Stimulated activated CD4-positive, alpha-beta T cell treated with anti-CD3 and anti-CD28 coated beads, Interleukin-1b, Interleukin-23, amount 100 ng/mL, for 24 hours (primary cell): ENCODE measurements around the gene NFE2L3.
"Not testable (repeated sequence)": the region's sequence is repeated elsewhere in the genome, so short reads cannot be mapped to it uniquely, and the experiment has no call there.

Source experiments
- DNase-seq, 4 experiments: peaks; one replicate each; pipeline ENCODE4 v3.0.0-alpha.2; 2020; ENCODE audit warnings: low read depth in 4 of 4, low spot score in 1 of 4

Gene NFE2L3

DNA sequence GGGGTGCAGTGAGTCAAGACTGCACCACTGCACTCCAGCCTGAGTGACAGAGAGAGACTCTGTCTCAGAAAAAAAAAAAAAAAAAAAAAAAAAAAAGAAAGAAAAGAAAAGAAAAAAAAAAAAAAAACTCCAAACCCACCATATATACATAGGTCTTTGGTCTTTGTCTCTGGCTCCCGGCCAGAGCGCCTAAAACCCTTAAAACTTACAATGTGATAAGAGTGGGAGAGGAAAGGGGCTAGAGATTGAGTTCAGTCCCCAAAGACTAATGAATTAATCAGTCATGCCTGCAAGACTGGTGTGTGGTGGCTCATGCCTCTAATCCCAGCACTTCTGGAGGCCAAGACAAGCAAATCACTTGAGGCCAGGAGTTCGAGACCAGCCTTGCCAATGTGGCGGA is 6.8 kb upstream of the NFE2L3 start:
- DNase-seq: no peak

DNA sequence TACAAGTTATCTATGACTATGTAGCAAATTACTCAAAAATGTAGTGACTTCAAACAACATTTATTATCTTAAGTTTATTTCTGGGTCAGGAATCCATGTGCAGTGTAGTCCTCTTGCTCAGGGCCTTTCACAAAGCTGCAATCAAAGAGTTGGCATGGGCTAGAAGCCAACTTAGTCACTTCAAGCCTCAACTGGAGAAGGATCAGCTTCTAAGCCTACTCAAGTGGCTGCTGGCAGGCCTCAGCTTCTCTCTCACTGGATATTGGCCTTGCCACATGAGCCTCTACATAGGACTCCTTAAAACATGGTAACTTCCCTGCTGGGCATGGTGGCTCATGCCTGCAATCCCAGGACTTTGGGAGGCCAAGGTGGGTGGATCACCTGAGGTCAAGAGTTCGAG is 5.0 kb upstream of the NFE2L3 start:
- DNase-seq: no peak

DNA sequence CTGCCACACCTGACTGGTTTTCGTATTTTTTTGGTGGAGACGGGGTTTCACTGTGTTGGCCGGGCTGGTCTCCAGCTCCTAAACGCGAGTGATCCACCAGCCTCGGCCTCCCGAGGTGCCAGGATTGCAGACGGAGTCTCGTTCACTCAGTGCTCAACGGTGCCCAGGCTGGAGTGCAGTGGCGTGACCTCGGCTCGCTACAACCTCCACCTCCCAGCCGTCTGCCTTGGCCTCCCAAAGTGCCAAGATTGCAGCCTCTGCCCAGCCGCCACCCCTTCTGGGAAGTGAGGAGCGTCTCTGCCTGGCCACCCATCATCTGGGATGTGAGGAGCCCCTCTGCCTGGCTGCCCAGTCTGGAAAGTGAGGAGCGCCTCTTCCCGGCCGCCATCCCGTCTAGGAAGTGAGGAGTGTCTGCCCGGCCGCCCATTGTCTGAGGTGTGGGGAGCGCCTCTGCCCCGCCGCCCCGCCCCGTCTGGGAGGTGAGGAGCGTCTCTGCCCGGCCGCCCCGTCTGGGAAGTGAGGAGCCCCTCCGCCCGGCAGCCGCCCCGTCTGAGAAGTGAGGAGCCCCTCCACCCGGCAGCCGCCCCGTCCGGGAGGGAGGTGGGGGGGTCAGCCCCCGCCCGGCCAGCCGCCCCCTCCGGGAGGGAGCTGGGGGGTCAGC is 4.2 kb upstream of the NFE2L3 start:
- DNase-seq: not testable (repeated sequence)

GRCh38 chr7:26148307-26148700 is 3.7 kb upstream of the NFE2L3 start:
- DNase-seq: not testable (repeated sequence)

DNA sequence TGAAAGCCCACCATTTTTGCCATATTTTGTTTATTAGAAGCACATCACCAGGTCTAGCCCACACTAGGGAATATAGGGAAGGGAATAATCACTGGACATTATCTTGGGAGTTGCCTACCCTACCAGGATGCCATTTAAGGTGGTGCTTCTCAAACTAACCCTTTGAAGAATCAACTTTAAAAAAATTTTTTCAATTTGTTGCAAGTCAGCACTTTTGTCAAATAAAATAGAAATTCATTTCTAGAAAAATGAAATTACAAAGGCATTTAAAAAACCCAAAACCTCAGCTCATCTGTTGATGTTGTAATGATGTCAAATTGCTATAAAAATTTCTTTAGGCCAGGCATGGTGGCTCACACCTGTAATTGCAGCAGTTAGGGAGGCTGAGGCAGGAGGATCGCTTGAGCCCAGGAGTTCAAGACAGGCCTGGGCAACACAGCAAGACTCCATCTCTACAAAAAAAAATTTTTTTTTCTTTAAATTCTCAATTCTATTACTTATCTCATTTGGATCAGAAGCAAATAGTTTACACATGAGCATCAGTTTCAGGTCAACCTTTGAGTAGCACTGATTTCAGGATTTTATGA is 2.5 kb upstream of the NFE2L3 start:
- DNase-seq: no peak

- DNase-seq: no peak
Measured at GRCh38 chr7:26151096-26151495, 902 bp upstream of the NFE2L3 start.

- no peak for DNase-seq
Measured at GRCh38 chr7:26151650-26151952, 397 bp upstream of the NFE2L3 start.

DNA sequence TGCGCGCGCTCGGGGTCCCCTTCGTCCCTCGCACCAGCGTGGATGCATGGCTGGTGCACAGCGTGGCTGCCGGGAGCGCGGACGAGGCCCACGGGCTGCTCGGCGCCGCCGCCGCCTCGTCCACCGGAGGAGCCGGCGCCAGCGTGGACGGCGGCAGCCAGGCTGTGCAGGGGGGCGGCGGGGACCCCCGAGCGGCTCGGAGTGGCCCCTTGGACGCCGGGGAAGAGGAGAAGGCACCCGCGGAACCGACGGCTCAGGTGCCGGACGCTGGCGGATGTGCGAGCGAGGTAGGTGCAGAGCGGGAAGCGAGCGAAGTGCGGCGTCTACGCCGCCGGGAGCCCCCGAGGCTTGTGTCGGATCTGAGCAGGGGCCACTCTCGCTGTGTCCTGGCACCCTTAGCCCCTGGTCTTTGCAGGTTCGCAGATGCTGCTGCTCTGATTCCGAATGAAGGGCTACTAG is 813 bp downstream of the NFE2L3 start:
- DNase-seq: peak in 1 of 4 experiments; percentile 29

GRCh38 chr7:26153241-26153822 is 1.3 kb downstream of the NFE2L3 start:
- DNase-seq: peak in 1 of 4 experiments; percentile 37

DNA sequence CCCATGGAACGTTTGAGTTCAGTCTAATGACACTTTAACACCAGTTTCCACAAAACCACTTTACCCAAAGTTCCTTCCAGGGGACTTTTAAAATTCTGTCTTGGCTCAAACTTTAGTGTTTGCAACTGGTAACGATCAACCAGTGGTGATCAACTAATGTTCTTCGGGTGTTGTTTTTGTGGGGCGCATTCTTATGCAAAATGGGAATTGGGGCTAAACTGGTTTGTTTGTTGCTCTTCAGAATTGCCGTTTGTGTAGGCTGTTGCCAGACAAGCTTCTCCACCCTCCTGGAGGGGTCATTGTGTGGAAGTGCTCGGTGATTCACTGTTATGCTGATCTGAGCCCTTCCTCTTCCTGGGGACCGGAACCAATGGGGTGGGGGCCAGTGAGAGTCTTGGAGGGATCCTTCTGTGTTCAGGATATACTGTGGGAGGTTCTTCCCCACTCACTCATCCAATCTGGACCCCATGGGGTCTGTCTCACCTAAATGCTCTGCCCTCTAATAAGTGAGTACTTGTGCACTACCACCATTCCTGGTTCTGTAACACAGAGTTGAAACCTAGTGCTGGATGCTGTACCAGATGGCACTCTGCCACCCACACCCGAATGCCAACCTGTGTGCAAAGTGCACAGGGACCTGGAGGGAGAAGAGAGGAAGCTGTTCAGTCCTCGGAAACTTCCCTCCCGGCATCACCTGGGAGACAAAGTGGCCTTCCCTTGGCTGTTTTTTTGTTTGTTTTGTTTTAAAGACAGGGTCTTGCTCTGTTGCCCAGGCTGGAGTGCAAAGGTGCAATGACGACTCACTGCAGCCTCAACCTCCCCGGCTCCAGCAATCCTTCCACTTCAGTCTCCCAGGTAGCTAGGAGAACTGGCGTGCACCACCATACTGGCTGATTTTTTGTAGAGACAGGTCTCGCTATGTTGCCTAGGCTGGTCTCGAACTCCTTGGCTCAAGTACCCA is 2.1 kb downstream of the NFE2L3 start:
- peak in 1 of 4 experiments; percentile 13 for DNase-seq

- DNase-seq: no peak
Measured at GRCh38 chr7:26155531-26156375, 3.8 kb downstream of the NFE2L3 start.

GRCh38 chr7:26156451-26157420 is 4.7 kb downstream of the NFE2L3 start:
- peak in 2 of 4 experiments; percentile 42 to 44 for DNase-seq

GRCh38 chr7:26157520-26158105 is 5.6 kb downstream of the NFE2L3 start:
- no peak for DNase-seq

DNA sequence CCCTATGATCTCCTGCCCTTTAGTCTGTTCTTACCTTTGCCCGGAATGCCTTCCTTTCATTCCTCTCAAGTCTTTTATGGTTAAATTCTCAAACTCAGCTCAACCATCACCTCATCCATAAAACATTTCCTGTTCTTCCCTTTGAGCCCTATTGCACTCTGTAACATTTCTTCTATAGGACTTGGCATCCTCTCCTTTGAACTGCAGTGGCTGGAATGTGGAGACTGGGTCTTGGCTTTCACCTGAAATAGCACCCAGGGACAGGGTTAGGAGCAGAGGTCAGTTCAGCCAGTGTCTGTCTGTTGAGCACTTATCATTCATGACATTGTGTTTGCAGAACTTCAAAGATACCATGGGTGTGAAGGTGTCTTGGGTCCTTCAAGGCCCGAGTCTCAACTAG is 7.2 kb downstream of the NFE2L3 start:
- DNase-seq: no peak

- DNase-seq: no peak
Measured at GRCh38 chr7:26160896-26161295, 8.9 kb downstream of the NFE2L3 start.

- DNase-seq: no peak
Measured at GRCh38 chr7:26162431-26162830, 10.4 kb downstream of the NFE2L3 start.

- not testable (repeated sequence) for DNase-seq
Measured at GRCh38 chr7:26163804-26164203, 11.8 kb downstream of the NFE2L3 start.

- DNase-seq: no peak
Measured at GRCh38 chr7:26165950-26166683, 14.1 kb downstream of the NFE2L3 start.
